Psoas muscle (tissue), 8 donors: ENCODE data around the gene PQBP1. TPM values are rescaled to one million over a fixed set of nuclear protein-coding genes. Genes with fewer than 3 reads are reported as not detected.
"Not testable (repeated sequence)": the region's sequence is repeated elsewhere in the genome, so short reads cannot be mapped to it uniquely, and the experiment has no call there.

Experiments used
- ATAC-seq, 4 donors: fragments of 200-7000 bp; cut with Tn5 transposase; one replicate each; pipeline ENCODE4 v1.9.1; 2020; ENCODE audit warnings: moderate library complexity in 3 of 4, mild to moderate bottlenecking in 2 of 4
- DNase-seq, 2 donors: peaks; one replicate each; pipeline ENCODE4 v3.0.0-alpha.2; 2020
- H3K27ac ChIP-seq: fragments of 200-600 bp; one replicate; pipeline ENCODE4 v1.8.0; 2022
- H3K27me3 ChIP-seq, 3 donors: fragments of 200-600 bp in 1 of 3; one replicate each; pipeline versions ENCODE4 v1.6.1 to v1.8.0; 2013 to 2022; ENCODE audit warnings: low read length in 2 of 3, mild to moderate bottlenecking in 2 of 3, moderate library complexity in 1 of 3; ENCODE audit not compliant: insufficient read depth in 3 of 3
- H3K36me3 ChIP-seq, 2 donors: fragments of 200-600 bp in 1 of 2; one replicate each; pipeline versions ENCODE4 v1.6.1 to v1.8.0; 2013 to 2022; ENCODE audit warnings: low read depth in 1 of 2, mild to moderate bottlenecking in 1 of 2, moderate library complexity in 1 of 2; ENCODE audit not compliant: insufficient read depth in 1 of 2
- H3K4me1 ChIP-seq: fragments of 200-600 bp; one replicate; pipeline ENCODE4 v1.8.0; 2022
- H3K4me3 ChIP-seq: fragments of 200-600 bp; one replicate; pipeline ENCODE4 v1.8.0; 2022; ENCODE audit warnings: mild to moderate bottlenecking
- H3K9me3 ChIP-seq: fragments of 200-600 bp; one replicate; pipeline ENCODE4 v1.8.0; 2022
- WGBS, 3 donors: extraction: QIAGEN DNeasy Blood & Tissue Kit; methylation state at CpG; one replicate each; pipeline versions ENCODE4 v1.1.6 to v1.1.7; 2013; 5-methylcytosine and 5-hydroxymethylcytosine counted together
- intact Hi-C, 2 donors: fragments of 100-400 bp; cut with DNase I; formaldehyde crosslinking; loops; one replicate each; pipeline versions ENCODE4 v1.11.0 to v1.14.2; 2022
- polyA plus RNA-seq, 3 donors: library from polyadenylated mRNA; stranded (reverse); fragments of 200-250 nt; gene quantifications; one replicate each; pipeline ENCODE4 v1.2.3, GENCODE V29; 2013
- total RNA-seq, 4 donors: library from RNA; stranded (reverse); fragmentation: NEBNext Ultra II Directional in 2 of 4; extraction: Animal tissue kit (Norgen Biotek cat#: 25700) in 2 of 4; gene quantifications; one replicate each; pipeline versions ENCODE4 v1.2.1 to v1.2.4, GENCODE V29; 2021 to 2023
- TF ChIP-seq, protein P1 (sequence below): fragments of 200-600 bp; IDR thresholded peaks from one replicate; pipeline ENCODE4 v1.8.0; 2022; ENCODE audit warnings: antibody characterized with exemption
- donor health status: healthy with polysubstance abuse.
- donor health status: DM: no; HTN: no; CAD: no; lungs with moderate emphysema.
- donor health status: Bipolar disorder and iron deficiency.
- donor health status: healthy.
- donor health status: DM: yes; HTN: yes; CAD: no.
- donor health status: DM: no; HTN: no; CAD: no.
- donor health status: DM: no; HTN: no; CAD: no.
- donor health status: DM: yes; HTN: yes; CAD: no.

PQBP1 gene
- total and polyA plus RNA-seq, 7 donors: 51.8 to 98.8 (median 65.7) TPM

DNA sequence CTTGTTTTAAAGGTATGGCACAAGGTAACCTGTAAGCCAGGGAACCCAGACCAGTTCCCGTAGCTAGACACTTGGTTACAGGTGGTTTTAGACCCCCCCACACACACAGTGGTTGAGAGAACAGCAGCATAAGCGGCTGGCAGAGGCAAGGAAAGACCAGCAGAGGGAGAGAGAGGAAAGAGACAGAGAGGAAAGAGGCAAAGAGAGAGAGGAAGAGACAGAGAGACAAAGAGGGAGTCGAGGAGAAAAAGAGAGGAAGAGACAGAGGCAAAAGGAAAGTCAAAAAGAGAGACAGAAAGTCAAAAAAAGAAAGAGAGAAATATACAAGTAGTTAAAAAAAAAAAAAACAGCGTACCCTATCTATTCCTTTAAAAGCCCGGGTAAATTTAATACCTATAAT is 42.8 kb upstream of the PQBP1 start:
- Histone ChIP-seq H3K27ac (no peak overlapping the region), H3K4me1 (no peaks in the 10 kb centered on the region), H3K36me3 (no peaks in the 10 kb centered on the region), H3K27me3 (peaks cover 0 to 9% (median 0%) of the 10 kb centered on the region in 3 donors), H3K4me3 (no peak overlapping the region), H3K9me3 (no peaks in the 10 kb centered on the region)
- TF ChIP-seq, protein P1, sequence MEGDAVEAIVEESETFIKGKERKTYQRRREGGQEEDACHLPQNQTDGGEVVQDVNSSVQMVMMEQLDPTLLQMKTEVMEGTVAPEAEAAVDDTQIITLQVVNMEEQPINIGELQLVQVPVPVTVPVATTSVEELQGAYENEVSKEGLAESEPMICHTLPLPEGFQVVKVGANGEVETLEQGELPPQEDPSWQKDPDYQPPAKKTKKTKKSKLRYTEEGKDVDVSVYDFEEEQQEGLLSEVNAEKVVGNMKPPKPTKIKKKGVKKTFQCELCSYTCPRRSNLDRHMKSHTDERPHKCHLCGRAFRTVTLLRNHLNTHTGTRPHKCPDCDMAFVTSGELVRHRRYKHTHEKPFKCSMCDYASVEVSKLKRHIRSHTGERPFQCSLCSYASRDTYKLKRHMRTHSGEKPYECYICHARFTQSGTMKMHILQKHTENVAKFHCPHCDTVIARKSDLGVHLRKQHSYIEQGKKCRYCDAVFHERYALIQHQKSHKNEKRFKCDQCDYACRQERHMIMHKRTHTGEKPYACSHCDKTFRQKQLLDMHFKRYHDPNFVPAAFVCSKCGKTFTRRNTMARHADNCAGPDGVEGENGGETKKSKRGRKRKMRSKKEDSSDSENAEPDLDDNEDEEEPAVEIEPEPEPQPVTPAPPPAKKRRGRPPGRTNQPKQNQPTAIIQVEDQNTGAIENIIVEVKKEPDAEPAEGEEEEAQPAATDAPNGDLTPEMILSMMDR: no peak
- no peak for ATAC-seq
- DNase-seq: no peak
- 41 to 56% (median 50%) methylated on average over 5 of the region's 5 CpGs for WGBS, 3 donors
- intact Hi-C loops: no loop called here

DNA sequence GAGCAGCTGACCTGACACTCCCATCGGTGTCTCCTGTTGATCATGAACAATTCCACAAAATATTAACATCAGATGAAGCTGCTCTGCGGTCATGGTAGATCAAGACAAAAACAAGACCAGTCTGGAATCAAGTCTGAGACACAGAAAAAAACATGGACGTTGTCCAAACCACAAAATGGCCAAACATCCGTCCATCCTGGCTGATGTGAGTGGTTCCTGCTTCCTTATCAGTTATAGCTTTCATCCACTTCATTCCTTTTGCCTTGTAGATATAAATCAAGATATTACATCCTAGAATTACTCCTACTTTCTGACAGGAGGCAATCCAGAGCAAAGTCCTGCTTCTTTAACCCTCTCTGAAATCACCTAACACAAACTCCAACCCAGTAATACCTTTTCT is 33.5 kb upstream of the PQBP1 start:
- ATAC-seq (no peak), DNase-seq (no peak)
- H3K4me1 ChIP-seq: no peaks in the 10 kb centered on the region
- H3K36me3 ChIP-seq: no peaks in the 10 kb centered on the region
- H3K27ac ChIP-seq: no peak overlapping the region
- no peak overlapping the region for H3K4me3 ChIP-seq
- whole genome bisulfite sequencing, 3 donors: 37 to 56% (median 45%) methylated on average over 4 of the region's 4 CpGs
- peaks cover 0 to 3% (median 0%) of the 10 kb centered on the region in 3 donors for H3K27me3 ChIP-seq
- no peaks in the 10 kb centered on the region for H3K9me3 ChIP-seq
- TF ChIP-seq, protein P1: no peak
- intact Hi-C loops: no loop called here

DNA sequence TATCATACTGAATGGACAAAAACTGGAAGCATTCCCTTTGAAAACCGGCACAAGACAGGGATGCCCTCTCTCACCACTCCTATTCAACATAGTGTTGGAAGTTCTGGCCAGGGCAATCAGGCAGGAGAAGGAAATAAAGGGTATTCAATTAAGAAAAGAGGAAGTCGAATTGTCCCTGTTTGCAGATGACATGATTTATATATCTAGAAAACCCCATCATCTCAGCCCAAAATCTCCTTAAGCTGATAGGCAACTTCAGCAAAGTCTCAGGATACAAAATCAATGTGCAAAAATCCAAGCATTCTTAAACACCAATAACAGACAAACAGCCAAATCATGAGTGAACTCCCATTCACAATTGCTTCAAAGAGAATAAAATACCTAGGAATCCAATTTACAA is 25.7 kb upstream of the PQBP1 start:
- WGBS, 3 donors: 48 to 70% (median 66%) methylated on average over 1 of the region's 2 CpGs
- H3K27ac ChIP-seq, H3K36me3 ChIP-seq, intact Hi-C loops, H3K9me3 ChIP-seq, H3K27me3 ChIP-seq, ATAC-seq, H3K4me3 ChIP-seq, H3K4me1 ChIP-seq, DNase-seq: not testable (repeated sequence)

DNA sequence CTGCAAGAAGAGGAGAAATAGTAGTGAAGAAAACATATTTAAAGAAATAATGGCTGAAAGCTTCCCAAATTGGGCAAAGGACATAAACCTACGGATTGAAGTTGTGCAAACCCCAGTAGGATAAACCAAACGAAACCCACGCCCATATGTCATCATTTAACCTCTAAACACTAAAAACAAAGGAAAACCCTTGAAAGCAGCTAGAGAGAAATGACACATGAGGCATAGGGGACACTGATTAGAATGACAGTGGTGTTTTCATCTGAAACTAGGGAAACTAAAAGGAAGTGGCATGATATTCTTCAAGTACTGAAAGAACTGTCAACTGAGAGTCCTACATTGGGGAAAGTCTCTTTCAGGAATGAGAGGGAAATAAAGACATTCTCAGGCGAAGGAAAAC is 20.8 kb upstream of the PQBP1 start:
- WGBS, 3 donors: 53 to 73% (median 60%) methylated on average over 3 to 4 of the region's 4 CpGs
- H3K9me3 ChIP-seq, DNase-seq, intact Hi-C loops, H3K4me3 ChIP-seq, H3K4me1 ChIP-seq, ATAC-seq, H3K36me3 ChIP-seq, H3K27ac ChIP-seq, H3K27me3 ChIP-seq: not testable (repeated sequence)

DNA sequence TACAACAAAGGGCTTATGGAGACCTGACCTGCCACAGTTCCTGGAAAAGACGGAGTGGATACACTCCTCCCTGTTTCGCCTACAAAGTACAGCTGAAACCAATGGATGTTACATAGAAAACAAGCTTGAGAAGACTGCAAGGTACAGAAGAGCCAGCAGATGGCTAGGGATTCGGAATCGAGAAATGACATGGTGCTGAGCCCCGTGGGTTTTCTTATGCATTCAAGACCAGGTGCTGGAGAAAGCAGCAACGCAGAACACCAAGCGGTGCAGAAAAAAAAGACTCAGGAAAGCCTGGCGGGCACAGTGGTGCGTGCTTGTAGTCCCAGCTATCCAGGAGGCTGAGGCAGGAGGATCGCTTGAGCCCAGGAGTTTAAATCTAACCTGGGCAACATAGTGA is 14.0 kb upstream of the PQBP1 start:
- intact Hi-C loops: no loop called here
- WGBS, 3 donors: 58 to 69% (median 67%) methylated on average over 9 to 10 of the region's 10 CpGs
- ATAC-seq (no peak), DNase-seq (no peak)
- no peak overlapping the region for H3K4me3 ChIP-seq
- H3K27ac ChIP-seq: no peak overlapping the region
- H3K27me3 ChIP-seq: no peaks in the 10 kb centered on the region
- H3K4me1 ChIP-seq: no peaks in the 10 kb centered on the region
- no peaks in the 10 kb centered on the region for H3K9me3 ChIP-seq
- H3K36me3 ChIP-seq: no peaks in the 10 kb centered on the region
- TF ChIP-seq, protein P1: no peak

DNA sequence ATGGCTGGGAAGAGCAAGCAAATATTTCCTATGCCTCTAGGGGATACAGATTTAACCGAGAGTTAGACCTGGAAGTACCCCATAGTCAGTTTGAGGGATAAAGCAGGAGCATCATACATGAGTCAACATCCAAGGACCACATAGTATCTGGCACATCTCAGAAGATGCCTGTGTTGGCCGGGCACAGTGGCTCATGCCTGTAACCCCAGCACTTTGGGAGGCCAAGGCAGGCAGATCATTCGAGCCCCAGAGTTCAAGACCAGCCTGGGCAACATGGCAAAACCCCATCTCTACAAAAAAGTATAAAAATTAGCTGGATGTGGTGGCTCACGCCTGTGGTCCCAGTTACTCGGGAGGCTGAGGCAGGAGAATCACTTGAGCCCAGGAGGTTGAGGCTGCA is 11.1 kb upstream of the PQBP1 start:
- H3K36me3 ChIP-seq, ATAC-seq, DNase-seq, H3K9me3 ChIP-seq, intact Hi-C loops, H3K27me3 ChIP-seq, H3K4me3 ChIP-seq, H3K4me1 ChIP-seq, H3K27ac ChIP-seq: not testable (repeated sequence)
- WGBS, 3 donors: 67 to 82% (median 78%) methylated on average over 5 of the region's 5 CpGs
